Common myeloid progenitor, CD34-positive (primary cell): Measurements from ENCODE around the gene EPB41L4A.

Experiments
- CTCF ChIA-PET: fragments of 350-600 bp; sonication (Branson Sonifier 250); formaldehyde crosslinking; loops from one replicate; lab custom pipeline; 2021; ENCODE audit warnings: antibody characterized with exemption; lab: Charles Lee
- POLR2A ChIA-PET: fragments of 350-600 bp; sonication (Branson Sonifier 250); formaldehyde crosslinking; loops from one replicate; lab custom pipeline; 2021; ENCODE audit warnings: antibody characterized with exemption; lab: Charles Lee
- DNase-seq, 3 donors: peaks; one replicate each; pipeline versions ENCODE4 v3.0.0 to v3.0.0-alpha.2; 2013
- H3K27ac ChIP-seq, 2 experiments: 1 replicate in 1 of 2; 2 replicates in 1 of 2; pipeline ENCODE4 v1.7.0; 2013; ENCODE audit warnings: inconsistent platforms in 2 of 2, low read length in 2 of 2, mild to moderate bottlenecking in 2 of 2, low read depth in 1 of 2, moderate library complexity in 1 of 2; ENCODE audit not compliant: severe bottlenecking in 2 of 2, insufficient read depth in 1 of 2, poor library complexity in 1 of 2
- H3K27me3 ChIP-seq, 5 experiments: replicated peaks in 2 of 5; 1 replicate in 3 of 5; 2 replicates in 2 of 5; pipeline versions ENCODE4 v1.6.1 to v1.7.0; 2013; ENCODE audit warnings: low read length in 4 of 5, mild to moderate bottlenecking in 2 of 5, moderate library complexity in 2 of 5, inconsistent platforms in 1 of 5; ENCODE audit not compliant: insufficient read depth in 5 of 5, control insufficient read depth in 4 of 5
- H3K36me3 ChIP-seq, 4 experiments: 1 replicate in 2 of 4; 2 replicates in 2 of 4; pipeline versions ENCODE4 v1.6.1 to v1.7.0; 2013; ENCODE audit warnings: low read length in 3 of 4, control low read depth in 1 of 4, mild to moderate bottlenecking in 1 of 4; ENCODE audit not compliant: control insufficient read depth in 4 of 4, insufficient read depth in 4 of 4
- H3K4me1 ChIP-seq, 4 experiments: 1 replicate in 3 of 4; 2 replicates in 1 of 4; pipeline versions ENCODE4 v1.6.1 to v1.7.1; 2013; ENCODE audit warnings: low read length in 3 of 4, mild to moderate bottlenecking in 3 of 4, control low read depth in 1 of 4, inconsistent platforms in 1 of 4, moderate library complexity in 1 of 4; ENCODE audit not compliant: control insufficient read depth in 4 of 4, insufficient read depth in 4 of 4; ENCODE audit errors: control extremely low read depth in 1 of 4
- H3K4me3 ChIP-seq, 7 experiments: 1 replicate in 4 of 7; 2 replicates in 3 of 7; pipeline versions ENCODE4 v1.5.1 to v1.7.0; 2013; ENCODE audit warnings: mild to moderate bottlenecking in 7 of 7, low read length in 6 of 7, moderate library complexity in 6 of 7, inconsistent platforms in 2 of 7, low read depth in 2 of 7, control low read depth in 1 of 7; ENCODE audit not compliant: insufficient read depth in 4 of 7, control insufficient read depth in 1 of 7; ENCODE audit errors: extremely low read depth in 1 of 7
- H3K9me3 ChIP-seq, 5 experiments: 1 replicate in 4 of 5; 2 replicates in 1 of 5; pipeline versions ENCODE4 v1.6.1 to v1.7.1; 2013; ENCODE audit warnings: low read length in 4 of 5, mild to moderate bottlenecking in 2 of 5, inconsistent platforms in 1 of 5, low read depth in 1 of 5, moderate library complexity in 1 of 5; ENCODE audit not compliant: control insufficient read depth in 4 of 5, insufficient read depth in 2 of 5; ENCODE audit errors: control extremely low read depth in 1 of 5
- WGBS: methylation state at CpG from one replicate; pipeline ENCODE4 v1.1.5; 2013; ENCODE audit not compliant: insufficient coverage; 5-methylcytosine and 5-hydroxymethylcytosine counted together

The EPB41L4A gene

DNA sequence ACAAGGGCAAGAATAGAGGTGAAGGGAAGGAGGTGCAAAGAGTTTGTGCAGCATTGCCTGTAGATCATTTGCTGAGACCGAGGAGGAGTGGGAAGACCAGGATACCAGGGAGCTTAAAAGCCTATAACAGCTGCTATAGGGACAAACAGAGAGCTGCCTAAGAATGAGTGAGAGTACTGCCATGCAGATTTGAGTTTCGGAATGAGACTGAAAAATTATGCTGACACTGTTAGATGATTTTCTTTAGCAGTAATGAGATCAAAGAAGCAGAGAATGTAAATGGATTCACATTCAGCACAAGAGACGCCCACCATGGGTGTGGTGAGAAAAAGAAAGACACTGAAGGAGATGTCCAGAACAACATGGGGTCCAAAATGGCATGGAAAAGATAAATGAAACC, 69.7 kb downstream of the EPB41L4A start:
- POLR2A ChIA-PET, result no interaction called here
- CTCF ChIA-PET, result no interaction called here
- no peaks in the 10 kb centered on the region for H3K36me3 ChIP-seq

DNA sequence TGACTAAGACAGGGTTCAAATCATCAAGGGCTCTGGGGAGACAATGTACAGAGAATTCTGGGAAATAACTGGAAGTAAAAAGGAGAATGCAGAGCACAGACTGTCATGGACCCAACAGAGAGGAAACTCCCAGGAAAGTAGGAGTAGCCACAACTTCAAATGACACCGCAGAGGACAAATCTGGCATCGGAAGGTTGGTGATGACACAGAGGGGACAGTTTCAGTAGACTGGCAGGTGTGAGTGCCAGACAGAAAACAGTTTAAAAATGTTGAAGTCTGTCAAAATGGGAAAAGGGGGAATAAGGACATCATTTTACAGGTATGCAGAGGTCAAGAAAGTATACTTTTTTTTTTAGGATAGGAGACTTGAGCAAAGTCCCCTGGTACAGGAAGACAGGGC, 70.2 kb downstream of the EPB41L4A start:
- H3K4me3 ChIP-seq, result no peak overlapping the region
- no peak for DNase-seq
- 92% methylated on average over 2 of the region's 2 CpGs for WGBS
- no peaks in the 10 kb centered on the region for H3K36me3 ChIP-seq
- no peaks in the 10 kb centered on the region for H3K4me1 ChIP-seq
- peaks cover 0 to 2% (median 0%) of the 10 kb centered on the region in 5 experiments for H3K27me3 ChIP-seq
- H3K27ac ChIP-seq, result no peak overlapping the region
- CTCF ChIA-PET, result no interaction called here
- H3K9me3 ChIP-seq, result peaks cover 0 to 2% (median 0%) of the 10 kb centered on the region in 5 experiments
- POLR2A ChIA-PET, result no interaction called here

More for the DNA sequence above, 69.7 kb downstream of the EPB41L4A start:
- Histone ChIP-seq H3K4me3 (no peak overlapping the region), H3K27ac (no peak overlapping the region), H3K27me3 (peaks cover 0 to 2% (median 0%) of the 10 kb centered on the region in 5 experiments), H3K9me3 (peaks cover 0 to 2% (median 0%) of the 10 kb centered on the region in 5 experiments), H3K4me1 (no peaks in the 10 kb centered on the region)
- 81% methylated on average over 3 of the region's 3 CpGs for WGBS
- no peak for DNase-seq

DNA sequence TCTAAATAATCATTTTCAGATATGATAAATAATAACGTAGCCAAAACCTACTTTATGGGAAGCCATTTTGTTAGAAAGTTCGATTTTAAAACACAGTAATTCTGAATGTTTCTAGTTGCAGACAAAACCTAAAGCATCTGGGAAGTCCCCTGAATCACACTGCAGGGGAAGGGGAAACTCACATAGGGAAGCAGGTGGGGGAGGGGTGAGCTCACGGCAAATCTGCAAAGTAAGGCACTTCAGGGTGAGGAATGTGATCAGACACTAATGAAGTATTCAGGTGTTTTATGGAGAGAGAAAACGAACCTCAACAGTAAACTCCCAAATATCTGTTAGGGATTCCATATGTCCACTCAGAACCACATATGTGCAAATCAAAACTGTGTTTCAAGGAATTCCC, 70.7 kb downstream of the EPB41L4A start:
- ChIA-PET CTCF (no interaction called here), POLR2A (no interaction called here)
- DNase-seq, result no peak

DNA sequence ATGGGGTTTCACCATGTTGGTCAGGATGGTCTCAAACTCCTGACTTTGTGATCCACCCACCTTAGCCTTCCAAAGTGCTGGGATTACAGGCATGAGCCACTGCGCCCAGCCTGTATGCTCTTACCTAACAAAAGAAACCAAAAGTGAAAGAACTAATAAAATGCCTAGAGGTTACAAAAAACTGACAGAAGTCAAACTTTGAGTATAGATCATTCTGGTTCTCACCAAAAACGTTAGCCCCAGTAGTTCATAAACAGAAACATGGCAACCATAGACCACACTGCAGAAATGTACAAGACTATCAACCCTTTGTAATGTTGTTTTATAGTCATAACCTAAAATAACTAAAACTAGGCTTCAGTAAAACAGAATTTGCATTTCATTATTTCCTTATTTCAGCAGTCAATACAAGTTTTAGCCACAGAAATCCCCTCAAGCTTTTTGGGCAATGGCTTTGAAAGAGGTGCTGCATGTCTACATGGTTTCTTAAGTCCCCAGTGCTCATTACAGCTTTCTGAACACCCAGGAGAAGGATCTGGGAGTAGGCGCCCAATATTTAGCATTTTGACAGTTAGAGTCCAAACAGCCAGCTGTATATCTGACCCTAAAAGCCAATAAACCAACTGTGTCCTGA, 72.5 kb downstream of the EPB41L4A start:
- CTCF ChIA-PET, result interaction anchor here (0.9 kb wide), 1 partner anchor 145 kb away, joined by 3 read pairs; no protein-coding TSS in a partner anchor
- peaks cover 0 to 2% (median 0%) of the 10 kb centered on the region in 5 experiments for H3K27me3 ChIP-seq
- POLR2A ChIA-PET, result no interaction called here
- H3K27ac ChIP-seq, result no peak overlapping the region
- no peak overlapping the region for H3K4me3 ChIP-seq
- peaks cover 0 to 2% (median 0%) of the 10 kb centered on the region in 5 experiments for H3K9me3 ChIP-seq
- WGBS, result 67% methylated on average over 2 of the region's 3 CpGs
- no peaks in the 10 kb centered on the region for H3K4me1 ChIP-seq
- H3K36me3 ChIP-seq, result no peaks in the 10 kb centered on the region
- DNase-seq, result no peak

More for the DNA sequence above, 70.7 kb downstream of the EPB41L4A start:
- WGBS, result 100% methylated on average over 1 of the region's 4 CpGs
- Histone ChIP-seq H3K36me3 (no peaks in the 10 kb centered on the region), H3K9me3 (peaks cover 0 to 2% (median 0%) of the 10 kb centered on the region in 5 experiments), H3K4me1 (no peaks in the 10 kb centered on the region), H3K27ac (no peak overlapping the region), H3K27me3 (peaks cover 0 to 2% (median 0%) of the 10 kb centered on the region in 5 experiments), H3K4me3 (no peak overlapping the region)

DNA sequence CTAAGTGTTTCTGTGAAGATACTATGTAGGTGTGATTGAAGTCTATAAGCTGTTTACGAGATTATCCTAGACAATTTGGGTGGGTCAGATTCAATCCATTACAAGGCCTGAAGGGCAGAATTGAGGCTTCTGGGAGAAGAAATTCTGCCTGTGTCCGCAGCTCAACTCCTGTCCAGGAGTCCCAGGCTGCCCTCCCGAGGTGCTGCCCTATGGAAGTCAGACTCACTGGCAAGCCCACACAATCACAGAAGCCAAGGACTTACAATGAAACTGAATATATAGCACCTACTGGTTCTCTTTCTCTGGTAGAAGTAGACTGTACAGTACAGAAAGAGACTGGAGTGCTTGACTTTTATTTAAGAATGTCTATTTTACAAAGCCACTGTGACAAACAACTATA, 74.5 kb downstream of the EPB41L4A start:
- no peaks in the 10 kb centered on the region for H3K4me1 ChIP-seq
- POLR2A ChIA-PET, result no interaction called here
- H3K27me3 ChIP-seq, result no peaks in the 10 kb centered on the region
- peaks cover 0 to 2% (median 0%) of the 10 kb centered on the region in 5 experiments for H3K9me3 ChIP-seq
- no peak overlapping the region for H3K4me3 ChIP-seq
- H3K27ac ChIP-seq, result no peak overlapping the region
- WGBS, result 86% methylated on average over 1 of the region's 3 CpGs
- no peak for DNase-seq
- CTCF ChIA-PET, result no interaction called here
- no peaks in the 10 kb centered on the region for H3K36me3 ChIP-seq

DNA sequence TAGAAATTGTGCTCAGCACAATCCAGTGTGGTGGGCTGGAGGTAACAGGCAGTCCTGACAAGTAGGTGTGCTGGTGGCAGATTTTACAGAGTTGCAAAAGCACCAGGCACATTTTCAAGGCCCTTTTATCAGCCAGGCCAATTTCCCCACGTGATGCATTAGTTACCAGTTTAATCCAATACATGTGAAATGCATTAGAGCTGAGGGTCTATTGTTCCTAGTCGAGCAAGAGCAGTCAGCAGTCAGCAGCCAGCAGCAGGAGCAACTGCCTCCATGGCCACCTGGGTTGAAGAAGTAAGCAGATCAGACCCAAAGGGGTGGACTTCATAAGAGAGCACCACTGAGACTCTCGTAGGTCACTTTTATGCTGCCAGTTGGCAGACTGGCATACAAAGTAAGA, 76.7 kb downstream of the EPB41L4A start:
- Histone ChIP-seq H3K9me3 (no peaks in the 10 kb centered on the region), H3K4me1 (no peaks in the 10 kb centered on the region), H3K4me3 (no peak overlapping the region), H3K36me3 (no peaks in the 10 kb centered on the region), H3K27ac (no peak overlapping the region), H3K27me3 (no peaks in the 10 kb centered on the region)
- no peak for DNase-seq
- WGBS, result 64% methylated on average over 3 of the region's 3 CpGs
- POLR2A ChIA-PET, result no interaction called here
- CTCF ChIA-PET, result no interaction called here

DNA sequence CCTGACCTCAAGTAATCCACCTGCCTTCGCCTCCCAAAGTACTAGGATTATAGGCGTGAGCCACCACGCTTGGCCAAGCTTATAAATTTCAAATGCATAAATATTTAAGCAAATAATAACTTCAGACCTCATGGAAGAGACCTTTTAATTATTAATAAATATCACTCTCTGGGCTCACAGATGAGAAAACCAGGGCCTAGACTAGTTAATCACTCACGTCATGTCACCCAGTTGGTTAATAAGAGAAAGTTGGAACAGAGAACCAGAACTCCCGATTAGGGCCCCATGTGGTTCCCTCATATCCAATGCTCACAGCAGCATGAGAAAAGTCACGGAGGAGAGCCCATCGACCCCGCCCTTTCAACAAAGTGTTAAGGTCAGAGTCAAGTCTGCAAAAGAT, 79.3 kb downstream of the EPB41L4A start:
- no peak for DNase-seq
- Histone ChIP-seq H3K4me1 (no peaks in the 10 kb centered on the region), H3K36me3 (no peaks in the 10 kb centered on the region), H3K27me3 (no peaks in the 10 kb centered on the region), H3K4me3 (no peak overlapping the region), H3K27ac (no peak overlapping the region), H3K9me3 (no peaks in the 10 kb centered on the region)
- ChIA-PET CTCF (no interaction called here), POLR2A (no interaction called here)
- WGBS, result 94% methylated on average over 7 of the region's 8 CpGs
